OCI-LY3 (cell line): ENCODE measurements around the gene ASTN2.

Experiments used
- H2AFZ ChIP-seq: fragments of 200-600, 300-600 bp; shearing (Covaris generic); 2 replicates; pipeline ENCODE4 v1.6.0; 2014; ENCODE audit warnings: antibody characterized with exemption, low read depth, low read length
- H3K27ac ChIP-seq: fragments of 200-600, 300-600 bp; sonication (generic); 2 replicates; pipeline ENCODE4 v1.5.1; 2014; ENCODE audit warnings: mild to moderate bottlenecking, low read length, moderate library complexity, mixed read lengths
- H3K27me3 ChIP-seq: fragments of 200-600, 300-600 bp; sonication (generic); 2 replicates; pipeline ENCODE4 v1.6.1; 2014; ENCODE audit warnings: low read depth, low read length, mixed read lengths
- H3K36me3 ChIP-seq: fragments of 200-600, 300-600 bp; sonication (generic); replicated peaks from 2 replicates; pipeline ENCODE3; 2014; ENCODE audit warnings: low read depth, low read length, mixed read lengths
- H3K4me1 ChIP-seq: fragments of 300-600, 200-600 bp; sonication (generic); 2 replicates; pipeline ENCODE4 v1.6.1; 2014; ENCODE audit warnings: low read length, mixed read lengths
- H3K4me2 ChIP-seq: fragments of 200-600, 300-600 bp; sonication (generic); 2 replicates; pipeline ENCODE4 v1.6.1; 2014; ENCODE audit warnings: low read length, mixed read lengths
- H3K4me3 ChIP-seq: fragments of 300-600, 200-600 bp; sonication (generic); 2 replicates; pipeline ENCODE4 v1.5.1; 2014; ENCODE audit warnings: antibody characterized with exemption, mild to moderate bottlenecking, low read length, moderate library complexity
- H3K79me2 ChIP-seq: fragments of 300-600, 200-600 bp; shearing (Covaris generic); 2 replicates; pipeline ENCODE4 v1.6.1; 2014; ENCODE audit warnings: mild to moderate bottlenecking, low read length, mixed read lengths
- H3K9ac ChIP-seq: fragments of 300-600, 200-600 bp; shearing (Covaris generic); 2 replicates; pipeline ENCODE4 v1.6.0; 2014; ENCODE audit warnings: mild to moderate bottlenecking, low read length, moderate library complexity
- H3K9me3 ChIP-seq: fragments of 200-600, 300-600 bp; shearing (Covaris generic); 2 replicates; pipeline ENCODE4 v1.6.1; 2014; ENCODE audit warnings: low read length, mixed read lengths; ENCODE audit not compliant: insufficient read depth
- H4K20me1 ChIP-seq: fragments of 200-600, 300-600 bp; sonication (generic); 2 replicates; pipeline ENCODE4 v1.6.1; 2016; ENCODE audit warnings: low read length, mixed read lengths; ENCODE audit not compliant: insufficient read depth
- EZH2phosphoT487 ChIP-seq: fragments of 200-600 bp; shearing (Covaris generic); IDR thresholded peaks from 2 replicates; pipeline ENCODE4 v1.6.1; 2018; ENCODE audit warnings: antibody characterized with exemption, mixed run types, low read depth
- TF ChIP-seq, protein P1 (sequence below): fragments of 200-600, 300-600 bp; sonication (generic); IDR thresholded peaks from 2 replicates; pipeline ENCODE4 v1.5.1; 2014; ENCODE audit warnings: antibody characterized with exemption, low read length, low read depth

Gene ASTN2

DNA sequence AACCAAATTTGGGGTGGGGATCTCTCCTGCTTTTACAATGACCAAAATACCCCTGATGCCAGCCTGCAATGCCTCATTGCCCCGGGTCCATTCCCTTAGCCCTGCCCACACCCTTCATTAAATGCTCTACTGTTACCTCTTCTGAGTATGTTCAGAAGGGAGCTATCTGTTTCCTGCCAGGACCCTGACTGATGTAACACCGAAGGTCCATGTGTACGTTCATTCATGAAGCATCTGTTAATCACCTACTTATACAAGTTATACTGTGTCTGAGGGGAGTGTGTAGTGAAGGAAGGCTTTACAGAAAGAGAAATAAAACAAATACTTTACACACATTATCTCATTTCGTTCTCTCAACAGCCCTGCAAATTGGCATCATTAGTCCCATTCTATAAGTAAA, 51.9 kb downstream of the ASTN2 start:
- H3K4me2 ChIP-seq: no peak overlapping the region
- no peaks in the 10 kb centered on the region for H3K27me3 ChIP-seq
- H3K4me3 ChIP-seq: no peak overlapping the region
- no peaks in the 10 kb centered on the region for H3K36me3 ChIP-seq
- H2AFZ ChIP-seq: no peak overlapping the region
- H3K4me1 ChIP-seq: no peaks in the 10 kb centered on the region
- no peaks in the 10 kb centered on the region for H3K9me3 ChIP-seq
- TF ChIP-seq, protein P1, sequence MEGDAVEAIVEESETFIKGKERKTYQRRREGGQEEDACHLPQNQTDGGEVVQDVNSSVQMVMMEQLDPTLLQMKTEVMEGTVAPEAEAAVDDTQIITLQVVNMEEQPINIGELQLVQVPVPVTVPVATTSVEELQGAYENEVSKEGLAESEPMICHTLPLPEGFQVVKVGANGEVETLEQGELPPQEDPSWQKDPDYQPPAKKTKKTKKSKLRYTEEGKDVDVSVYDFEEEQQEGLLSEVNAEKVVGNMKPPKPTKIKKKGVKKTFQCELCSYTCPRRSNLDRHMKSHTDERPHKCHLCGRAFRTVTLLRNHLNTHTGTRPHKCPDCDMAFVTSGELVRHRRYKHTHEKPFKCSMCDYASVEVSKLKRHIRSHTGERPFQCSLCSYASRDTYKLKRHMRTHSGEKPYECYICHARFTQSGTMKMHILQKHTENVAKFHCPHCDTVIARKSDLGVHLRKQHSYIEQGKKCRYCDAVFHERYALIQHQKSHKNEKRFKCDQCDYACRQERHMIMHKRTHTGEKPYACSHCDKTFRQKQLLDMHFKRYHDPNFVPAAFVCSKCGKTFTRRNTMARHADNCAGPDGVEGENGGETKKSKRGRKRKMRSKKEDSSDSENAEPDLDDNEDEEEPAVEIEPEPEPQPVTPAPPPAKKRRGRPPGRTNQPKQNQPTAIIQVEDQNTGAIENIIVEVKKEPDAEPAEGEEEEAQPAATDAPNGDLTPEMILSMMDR: no peak
- no peak for TF ChIP-seq EZH2phosphoT487
- H3K9ac ChIP-seq: no peak overlapping the region
- H4K20me1 ChIP-seq: no peaks in the 10 kb centered on the region
- H3K27ac ChIP-seq: no peak overlapping the region
- H3K79me2 ChIP-seq: no peaks in the 10 kb centered on the region

GRCh38 chr9:117359910-117360309, 54.9 kb downstream of the ASTN2 start:
- no peak overlapping the region for H3K4me2 ChIP-seq
- H4K20me1 ChIP-seq: no peaks in the 10 kb centered on the region
- no peaks in the 10 kb centered on the region for H3K9me3 ChIP-seq
- no peaks in the 10 kb centered on the region for H3K79me2 ChIP-seq
- H3K36me3 ChIP-seq: no peaks in the 10 kb centered on the region
- no peak overlapping the region for H3K4me3 ChIP-seq
- TF ChIP-seq, protein P1: no peak
- no peak for TF ChIP-seq EZH2phosphoT487
- H3K27ac ChIP-seq: no peak overlapping the region
- no peak overlapping the region for H3K9ac ChIP-seq
- no peak overlapping the region for H2AFZ ChIP-seq
- H3K27me3 ChIP-seq: no peaks in the 10 kb centered on the region
- no peaks in the 10 kb centered on the region for H3K4me1 ChIP-seq

- Histone ChIP-seq H3K27ac (no peak overlapping the region), H3K9me3 (no peaks in the 10 kb centered on the region), H2AFZ (no peak overlapping the region), H3K4me2 (no peak overlapping the region), H3K27me3 (no peaks in the 10 kb centered on the region), H3K79me2 (no peaks in the 10 kb centered on the region), H3K36me3 (no peaks in the 10 kb centered on the region), H4K20me1 (no peaks in the 10 kb centered on the region), H3K4me1 (no peaks in the 10 kb centered on the region), H3K4me3 (no peak overlapping the region), H3K9ac (no peak overlapping the region)
- TF ChIP-seq, protein P1: no peak
- TF ChIP-seq EZH2phosphoT487: no peak
Observed at GRCh38 chr9:117355542-117355941, 59.3 kb downstream of the ASTN2 start.

- H3K4me1 ChIP-seq: no peaks in the 10 kb centered on the region
- no peak overlapping the region for H2AFZ ChIP-seq
- H3K27ac ChIP-seq: no peak overlapping the region
- H3K9ac ChIP-seq: no peak overlapping the region
- H3K27me3 ChIP-seq: no peaks in the 10 kb centered on the region
- H4K20me1 ChIP-seq: no peaks in the 10 kb centered on the region
- H3K36me3 ChIP-seq: no peaks in the 10 kb centered on the region
- TF ChIP-seq, protein P1: no peak
- no peak for TF ChIP-seq EZH2phosphoT487
- no peak overlapping the region for H3K4me3 ChIP-seq
- H3K9me3 ChIP-seq: no peaks in the 10 kb centered on the region
- no peaks in the 10 kb centered on the region for H3K79me2 ChIP-seq
- H3K4me2 ChIP-seq: no peak overlapping the region
Observed at GRCh38 chr9:117354997-117355396, 59.9 kb downstream of the ASTN2 start.
